HK-2 (cell line): ENCODE data around the gene MARCHF7.
"Not testable (repeated sequence)": the region's sequence is repeated elsewhere in the genome, so short reads cannot be mapped to it uniquely, and the experiment has no call there.

Experiments
- DNase-seq: peaks from one replicate; pipeline ENCODE4 v3.0.0-alpha.2; 2018; ENCODE audit not compliant: unreplicated experiment

Gene MARCHF7

GRCh38 chr2:159712143-159712928 is at the start of gene MARCHF7:
TSS of gene MARCHF7 (plus strand) at chr2:159712506. CDS start at chr2:159729023, 16,517 bp downstream.
- peak; percentile 98 for DNase-seq

- DNase-seq = not testable (repeated sequence)
Observed at GRCh38 chr2:159667423-159667822, 44.9 kb upstream of the MARCHF7 start.

- DNase-seq = no peak
Observed at GRCh38 chr2:159671047-159671446, 41.3 kb upstream of the MARCHF7 start.

GRCh38 chr2:159677654-159678053 is 34.7 kb upstream of the MARCHF7 start:
- no peak for DNase-seq

- no peak for DNase-seq
Observed at GRCh38 chr2:159680692-159681091, 31.6 kb upstream of the MARCHF7 start.

- no peak for DNase-seq
Observed at GRCh38 chr2:159683817-159684216, 28.5 kb upstream of the MARCHF7 start.

GRCh38 chr2:159684796-159685195 is 27.5 kb upstream of the MARCHF7 start:
- DNase-seq = no peak

GRCh38 chr2:159694500-159695040 is 17.7 kb upstream of the MARCHF7 start:
- no peak for DNase-seq

GRCh38 chr2:159695795-159696448 is 16.4 kb upstream of the MARCHF7 start:
- DNase-seq = no peak

GRCh38 chr2:159703491-159703890 is 8.8 kb upstream of the MARCHF7 start:
- DNase-seq = no peak

GRCh38 chr2:159706385-159706980 is 5.8 kb upstream of the MARCHF7 start:
- no peak for DNase-seq

GRCh38 chr2:159708066-159708760 is 4.1 kb upstream of the MARCHF7 start:
- DNase-seq = no peak

- DNase-seq = no peak
Observed at GRCh38 chr2:159710601-159711180, 1.6 kb upstream of the MARCHF7 start.

GRCh38 chr2:159711562-159712142 is 654 bp upstream of the MARCHF7 start:
- DNase-seq = no peak

GRCh38 chr2:159712929-159713420 is 669 bp downstream of the MARCHF7 start:
- DNase-seq = no peak

GRCh38 chr2:159713631-159714246 is 1.4 kb downstream of the MARCHF7 start:
- DNase-seq = no peak

GRCh38 chr2:159714247-159714930 is 2.1 kb downstream of the MARCHF7 start:
- DNase-seq = no peak

- no peak for DNase-seq
Observed at GRCh38 chr2:159715451-159715850, 3.1 kb downstream of the MARCHF7 start.

- not testable (repeated sequence) for DNase-seq
Observed at GRCh38 chr2:159716409-159716808, 4.1 kb downstream of the MARCHF7 start.

GRCh38 chr2:159716857-159717256 is 4.6 kb downstream of the MARCHF7 start:
- no peak for DNase-seq
